Measurements from ENCODE around the gene RHCG.

Gene RHCG

DNA sequence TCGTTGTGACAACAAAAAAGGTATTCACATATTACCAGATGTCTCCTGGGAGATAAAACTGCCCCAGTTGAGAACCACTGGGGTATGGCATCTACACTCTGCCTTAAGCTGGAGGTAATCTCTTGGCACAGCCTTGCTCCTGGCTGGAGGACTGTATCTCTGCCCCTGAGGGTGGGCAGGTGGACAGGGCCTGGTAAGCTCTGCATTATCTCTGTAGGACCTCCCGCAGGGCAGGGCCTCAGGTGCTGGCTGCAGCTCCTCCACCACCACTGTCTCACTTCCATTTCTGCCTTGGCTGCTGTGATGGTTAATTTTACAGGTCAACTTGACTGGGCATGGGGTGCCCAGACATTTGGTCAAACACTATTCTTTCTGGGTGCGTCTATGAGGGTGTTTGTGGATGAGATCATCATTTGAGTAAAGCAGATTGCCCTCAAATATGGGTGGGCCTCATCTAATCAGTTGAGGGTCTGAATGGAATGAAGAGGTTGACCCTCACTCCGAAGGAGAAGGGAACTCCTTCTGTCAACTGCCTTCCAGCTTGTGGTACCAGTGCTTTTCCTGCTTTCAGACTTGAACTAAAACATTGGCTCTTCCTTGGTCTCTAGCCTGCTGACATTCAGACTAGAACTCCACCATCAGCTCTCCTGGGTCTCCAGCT lies 9.8 kb upstream of the RHCG start:
- DNase-seq: no peak
- H2AFZ ChIP-seq (ENCODE audit: low read length): no peak overlapping the region
- no peak overlapping the region for H3K4me2 ChIP-seq (ENCODE audit: low read depth, low read length)
- H3K9me3 ChIP-seq (replicated peaks; ENCODE audit: insufficient read depth, low read length): no peaks in the 10 kb centered on the region
- no peaks in the 10 kb centered on the region for H3F3A ChIP-seq (ENCODE audit: insufficient read depth, low read length)
- H3K36me3 ChIP-seq (replicated peaks; ENCODE audit: insufficient read depth, low read length): no peaks in the 10 kb centered on the region
- H3K27me3 ChIP-seq (replicated peaks; ENCODE audit: insufficient read depth, low read length): no peaks in the 10 kb centered on the region
- H3K27ac ChIP-seq (ENCODE audit: low read length): no peak overlapping the region
- no peaks in the 10 kb centered on the region for H3K4me1 ChIP-seq (ENCODE audit: low read length)
- H3K79me2 ChIP-seq (ENCODE audit: low read length): no peaks in the 10 kb centered on the region
- H4K20me1 ChIP-seq (ENCODE audit: insufficient read depth, low read length): no peaks in the 10 kb centered on the region
- TF ChIP-seq, protein P1, sequence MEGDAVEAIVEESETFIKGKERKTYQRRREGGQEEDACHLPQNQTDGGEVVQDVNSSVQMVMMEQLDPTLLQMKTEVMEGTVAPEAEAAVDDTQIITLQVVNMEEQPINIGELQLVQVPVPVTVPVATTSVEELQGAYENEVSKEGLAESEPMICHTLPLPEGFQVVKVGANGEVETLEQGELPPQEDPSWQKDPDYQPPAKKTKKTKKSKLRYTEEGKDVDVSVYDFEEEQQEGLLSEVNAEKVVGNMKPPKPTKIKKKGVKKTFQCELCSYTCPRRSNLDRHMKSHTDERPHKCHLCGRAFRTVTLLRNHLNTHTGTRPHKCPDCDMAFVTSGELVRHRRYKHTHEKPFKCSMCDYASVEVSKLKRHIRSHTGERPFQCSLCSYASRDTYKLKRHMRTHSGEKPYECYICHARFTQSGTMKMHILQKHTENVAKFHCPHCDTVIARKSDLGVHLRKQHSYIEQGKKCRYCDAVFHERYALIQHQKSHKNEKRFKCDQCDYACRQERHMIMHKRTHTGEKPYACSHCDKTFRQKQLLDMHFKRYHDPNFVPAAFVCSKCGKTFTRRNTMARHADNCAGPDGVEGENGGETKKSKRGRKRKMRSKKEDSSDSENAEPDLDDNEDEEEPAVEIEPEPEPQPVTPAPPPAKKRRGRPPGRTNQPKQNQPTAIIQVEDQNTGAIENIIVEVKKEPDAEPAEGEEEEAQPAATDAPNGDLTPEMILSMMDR (IDR thresholded peaks at IDR 0.05; ENCODE audit: low read length): no peak
- no peak for TF ChIP-seq EZH2phosphoT487 (IDR thresholded peaks at IDR 0.05; ENCODE audit: low read length)
- no peak for TF ChIP-seq EZH2 (optimal IDR thresholded peaks at IDR 0.05; ENCODE audit: low read depth, low read length)
- H3K9me2 ChIP-seq (replicated peaks; ENCODE audit: insufficient read depth, low read length): no peaks in the 10 kb centered on the region
- H3K9ac ChIP-seq (ENCODE audit: low read length): no peak overlapping the region
- no peak overlapping the region for H3K4me3 ChIP-seq (ENCODE audit: low read length)

DNA sequence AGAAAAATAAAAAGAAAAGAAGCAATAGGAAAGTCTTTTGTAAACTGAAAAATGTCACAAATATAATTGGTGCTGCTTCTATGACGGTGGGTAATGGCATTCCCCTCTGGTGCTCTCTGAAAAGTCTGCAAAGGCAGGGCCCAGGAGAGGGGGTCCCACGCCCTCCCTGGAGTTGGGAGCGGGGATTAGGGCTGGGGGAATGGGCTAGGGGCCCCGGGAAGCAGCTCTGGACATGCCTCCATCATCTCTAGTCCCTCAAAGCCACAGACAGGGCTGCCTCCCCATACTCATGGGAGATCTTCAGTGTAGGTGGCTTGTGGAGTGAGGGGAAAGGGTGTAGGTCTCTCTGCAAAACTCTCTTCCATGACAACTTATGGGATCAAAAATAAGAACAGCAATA lies 7.8 kb upstream of the RHCG start:
- H3K9me3 ChIP-seq (replicated peaks; ENCODE audit: insufficient read depth, low read length): no peaks in the 10 kb centered on the region
- no peaks in the 10 kb centered on the region for H3K9me2 ChIP-seq (replicated peaks; ENCODE audit: insufficient read depth, low read length)
- no peaks in the 10 kb centered on the region for H3K79me2 ChIP-seq (ENCODE audit: low read length)
- no peak overlapping the region for H3K9ac ChIP-seq (ENCODE audit: low read length)
- H2AFZ ChIP-seq (ENCODE audit: low read length): no peak overlapping the region
- no peak overlapping the region for H3K4me2 ChIP-seq (ENCODE audit: low read depth, low read length)
- no peak for DNase-seq
- H3F3A ChIP-seq (ENCODE audit: insufficient read depth, low read length): no peaks in the 10 kb centered on the region
- no peaks in the 10 kb centered on the region for H3K4me1 ChIP-seq (ENCODE audit: low read length)
- H4K20me1 ChIP-seq (ENCODE audit: insufficient read depth, low read length): no peaks in the 10 kb centered on the region
- H3K36me3 ChIP-seq (replicated peaks; ENCODE audit: insufficient read depth, low read length): no peaks in the 10 kb centered on the region
- TF ChIP-seq, protein P1 (IDR thresholded peaks at IDR 0.05; ENCODE audit: low read length): no peak
- TF ChIP-seq EZH2 (optimal IDR thresholded peaks at IDR 0.05; ENCODE audit: low read depth, low read length) (no peak), EZH2phosphoT487 (IDR thresholded peaks at IDR 0.05; ENCODE audit: low read length) (no peak)
- H3K4me3 ChIP-seq (ENCODE audit: low read length): no peak overlapping the region
- H3K27ac ChIP-seq (ENCODE audit: low read length): no peak overlapping the region
- no peaks in the 10 kb centered on the region for H3K27me3 ChIP-seq (replicated peaks; ENCODE audit: insufficient read depth, low read length)

DNA sequence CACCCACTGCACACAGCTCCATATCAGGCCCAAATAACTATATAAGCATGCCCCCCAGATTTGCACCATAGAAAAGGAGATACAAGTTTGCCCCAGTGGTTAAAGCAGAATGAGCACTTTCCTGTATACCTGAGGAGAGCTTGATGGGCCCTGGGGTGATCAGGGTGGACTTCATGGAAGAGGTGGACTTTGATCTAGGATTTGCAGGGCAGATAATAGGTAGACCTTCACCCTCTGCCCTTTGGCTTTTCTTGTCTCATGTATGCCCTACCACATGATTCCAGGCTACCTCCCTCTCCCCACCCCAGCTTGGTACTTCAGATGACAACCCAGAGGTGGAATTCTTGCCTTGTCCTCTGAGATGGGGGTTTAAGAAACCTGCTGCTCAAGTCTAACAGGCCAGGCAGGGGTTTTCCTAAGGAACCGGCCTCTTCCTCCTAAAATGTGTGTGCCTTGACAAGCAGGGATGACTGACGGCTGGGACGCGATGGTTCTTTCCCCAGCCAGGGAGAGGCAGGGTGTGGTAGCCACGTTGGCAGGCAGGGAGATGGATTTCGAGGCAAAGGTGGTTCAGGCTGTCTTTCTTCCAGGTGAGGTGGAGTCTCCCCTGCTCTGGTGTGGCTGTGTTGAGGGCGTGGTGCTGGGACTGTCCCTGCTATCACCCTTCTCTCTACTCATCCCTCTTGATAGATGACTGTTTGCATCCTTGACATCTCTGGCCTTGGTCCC lies 6.6 kb upstream of the RHCG start:
- Histone ChIP-seq H3K9me2 (replicated peaks; ENCODE audit: insufficient read depth, low read length) (no peaks in the 10 kb centered on the region), H3K27ac (ENCODE audit: low read length) (no peak overlapping the region), H3K36me3 (replicated peaks; ENCODE audit: insufficient read depth, low read length) (no peaks in the 10 kb centered on the region), H4K20me1 (ENCODE audit: insufficient read depth, low read length) (no peaks in the 10 kb centered on the region), H3K4me3 (ENCODE audit: low read length) (no peak overlapping the region), H3K4me2 (ENCODE audit: low read depth, low read length) (no peak overlapping the region), H3K27me3 (replicated peaks; ENCODE audit: insufficient read depth, low read length) (no peaks in the 10 kb centered on the region), H3K79me2 (ENCODE audit: low read length) (no peaks in the 10 kb centered on the region), H3F3A (ENCODE audit: insufficient read depth, low read length) (no peaks in the 10 kb centered on the region), H2AFZ (ENCODE audit: low read length) (no peak overlapping the region), H3K9ac (ENCODE audit: low read length) (no peak overlapping the region), H3K4me1 (ENCODE audit: low read length) (no peaks in the 10 kb centered on the region), H3K9me3 (replicated peaks; ENCODE audit: insufficient read depth, low read length) (no peaks in the 10 kb centered on the region)
- DNase-seq: no peak
- TF ChIP-seq, protein P1 (IDR thresholded peaks at IDR 0.05; ENCODE audit: low read length): no peak
- TF ChIP-seq EZH2phosphoT487 (IDR thresholded peaks at IDR 0.05; ENCODE audit: low read length): no peak
- no peak for TF ChIP-seq EZH2 (optimal IDR thresholded peaks at IDR 0.05; ENCODE audit: low read depth, low read length)
